Melanocyte of skin (primary cell): ENCODE data around the gene MADCAM1. TPM values are rescaled to one million over a fixed set of nuclear protein-coding genes. Genes with fewer than 3 reads are reported as not detected.

Experiments used
- small RNA-seq, 2 donors: library from RNA; depleted of rRNA; stranded (forward); fragments of <200 nt; gene quantifications; one replicate each; pipeline ENCODE3, GENCODE V24; 2012
- total RNA-seq, 2 donors: library from RNA; depleted of rRNA; stranded (reverse); fragments of >200 nt; gene quantifications; 2 replicates each; pipeline ENCODE4 v1.2.3, GENCODE V29; 2012

Gene MADCAM1
- under 1 TPM; under 0.01 to 0.33 TPM for total RNA-seq

GRCh38 chr19:496112-496665, at the start of gene MADCAM1:
Gene MADCAM1, plus strand, starts transcription at chr19:496486. Its CDS starts 14 bp downstream, at chr19:496500.

GRCh38 chr19:460877-461720, 35.2 kb upstream of the MADCAM1 start, which contains the start of gene SHC2:
Gene SHC2, minus strand, starts transcription at chr19:461033. Its CDS starts 37 bp downstream, at chr19:460996.

GRCh38 chr19:507286-508203, 11.3 kb downstream of the MADCAM1 start, which contains the start of gene TPGS1:
Gene TPGS1, plus strand, starts transcription at chr19:507497. Its CDS starts 10 bp downstream, at chr19:507507.

GRCh38 chr19:531753-532560, 35.7 kb downstream of the MADCAM1 start, which contains the start of gene CDC34:
Gene CDC34, plus strand, starts transcription at chr19:531760. Its CDS starts 172 bp downstream, at chr19:531932.

GRCh38 chr19:543910-544608, 47.8 kb downstream of the MADCAM1 start, which contains the start of gene GZMM:
Gene GZMM, plus strand, starts transcription at chr19:544053. Its CDS starts 19 bp downstream, at chr19:544072.

Small RNA genes lying within 50 kb of the gene (small RNA-seq; reads per million reads assigned to genes)
- gene RNA5SP462, result 0.04 to 0.06 reads per million in 2 donors

Other genes starting within 250 kb of the MADCAM1 start
- gene PLPP2, start 205.1 kb upstream of the MADCAM1 start, total RNA-seq, result 1 to 10 TPM; 1.4 to 4.7 TPM
- 1 to 10 TPM; 7.2 to 8.0 TPM for gene MIER2, start 151.7 kb upstream of the MADCAM1 start, total RNA-seq
- gene C2CD4C, start 87.3 kb upstream of the MADCAM1 start, total RNA-seq, result not detected
- gene SHC2, start 35.5 kb upstream of the MADCAM1 start, total RNA-seq, result 1 to 10 TPM in 1 of 2 donors, not detected in 1; 1.0 TPM
- gene TPGS1, start 11.0 kb downstream of the MADCAM1 start, total RNA-seq, result 10 to 100 TPM; 31.0 to 31.7 TPM
- gene CDC34, start 35.3 kb downstream of the MADCAM1 start, total RNA-seq, result 10 to 100 TPM; 34.4 to 60.3 TPM
- not detected for gene GZMM, start 47.6 kb downstream of the MADCAM1 start, total RNA-seq
- gene BSG, start 76.1 kb downstream of the MADCAM1 start, total RNA-seq, result 100 to 1,000 TPM; 294 to 345 TPM
- gene HCN2, start 93.4 kb downstream of the MADCAM1 start, total RNA-seq, result under 1 TPM; 0.67 to 0.69 TPM
- 10 to 100 TPM; 23.4 to 38.0 TPM for gene POLRMT, start 137.1 kb downstream of the MADCAM1 start, total RNA-seq
- not detected for gene FGF22, start 143.4 kb downstream of the MADCAM1 start, total RNA-seq
- gene RNF126, start 166.7 kb downstream of the MADCAM1 start, total RNA-seq, result 10 to 100 TPM; 53.3 to 78.6 TPM
- gene FSTL3, start 179.9 kb downstream of the MADCAM1 start, total RNA-seq, result 10 to 100 TPM; 18.6 to 54.0 TPM
- not detected for gene PRSS57, start 199.0 kb downstream of the MADCAM1 start, total RNA-seq
- gene PALM, start 212.4 kb downstream of the MADCAM1 start, total RNA-seq, result 10 to 100 TPM in 1 of 2 donors, 1 to 10 TPM in 1; 6.0 to 10.3 TPM